Coronary artery (tissue), 2 donors: ENCODE results near the gene OPN4.

ENCODE experiments used
- DNase-seq: peaks from one replicate; pipeline ENCODE4 v3.0.0-alpha.2; 2017; ENCODE audit warnings: low spot score
- H3K27ac ChIP-seq, 2 donors: fragments of 200-600 bp; sonication (generic); one replicate each; pipeline ENCODE4 v1.5.1; 2016 to 2019
- H3K4me3 ChIP-seq: fragments of 200-600 bp; sonication (generic); 2 replicates; pipeline ENCODE4 v1.5.1; 2016; ENCODE audit warnings: mild to moderate bottlenecking, moderate library complexity
- TF ChIP-seq, protein P1 (sequence below): fragments of 200-600 bp; sonication (generic); IDR thresholded peaks from one replicate; pipeline ENCODE4 v1.5.1; 2019; ENCODE audit warnings: antibody characterized with exemption

Gene OPN4

DNA sequence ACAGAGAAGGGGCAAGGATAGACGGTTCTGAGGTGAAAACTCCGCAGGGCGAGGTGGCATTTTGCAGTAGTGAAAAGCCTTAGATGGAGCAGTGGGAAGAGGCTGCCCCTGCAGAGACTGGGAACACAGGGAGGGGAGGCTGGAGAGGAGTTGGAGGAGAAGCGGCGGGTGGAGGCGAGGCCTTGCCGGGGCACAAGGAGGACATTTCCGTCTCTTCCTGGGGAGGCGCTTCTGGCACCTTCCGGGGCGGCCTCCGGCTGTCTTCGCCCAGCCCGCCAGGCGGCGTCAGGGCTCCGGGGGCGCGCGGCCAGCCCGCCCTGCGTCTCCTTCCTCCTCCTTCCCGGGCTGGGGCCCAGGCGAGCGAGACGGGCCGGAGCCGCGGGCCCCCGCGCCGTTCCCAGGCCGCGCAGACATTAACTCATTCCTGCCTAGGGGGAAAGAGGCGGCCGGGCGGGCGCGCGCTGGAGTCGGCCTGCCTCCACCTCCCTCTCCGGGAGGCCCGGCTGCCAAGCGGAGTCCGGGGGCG is 56.7 kb downstream of the OPN4 start:
- Histone ChIP-seq H3K27ac (peak overlapping the region; percentile 93 to 96), H3K4me3 (peak overlapping the region; percentile 78)
- peak; percentile 93 for DNase-seq
- TF ChIP-seq, protein P1, sequence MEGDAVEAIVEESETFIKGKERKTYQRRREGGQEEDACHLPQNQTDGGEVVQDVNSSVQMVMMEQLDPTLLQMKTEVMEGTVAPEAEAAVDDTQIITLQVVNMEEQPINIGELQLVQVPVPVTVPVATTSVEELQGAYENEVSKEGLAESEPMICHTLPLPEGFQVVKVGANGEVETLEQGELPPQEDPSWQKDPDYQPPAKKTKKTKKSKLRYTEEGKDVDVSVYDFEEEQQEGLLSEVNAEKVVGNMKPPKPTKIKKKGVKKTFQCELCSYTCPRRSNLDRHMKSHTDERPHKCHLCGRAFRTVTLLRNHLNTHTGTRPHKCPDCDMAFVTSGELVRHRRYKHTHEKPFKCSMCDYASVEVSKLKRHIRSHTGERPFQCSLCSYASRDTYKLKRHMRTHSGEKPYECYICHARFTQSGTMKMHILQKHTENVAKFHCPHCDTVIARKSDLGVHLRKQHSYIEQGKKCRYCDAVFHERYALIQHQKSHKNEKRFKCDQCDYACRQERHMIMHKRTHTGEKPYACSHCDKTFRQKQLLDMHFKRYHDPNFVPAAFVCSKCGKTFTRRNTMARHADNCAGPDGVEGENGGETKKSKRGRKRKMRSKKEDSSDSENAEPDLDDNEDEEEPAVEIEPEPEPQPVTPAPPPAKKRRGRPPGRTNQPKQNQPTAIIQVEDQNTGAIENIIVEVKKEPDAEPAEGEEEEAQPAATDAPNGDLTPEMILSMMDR: peak; percentile 88

DNA sequence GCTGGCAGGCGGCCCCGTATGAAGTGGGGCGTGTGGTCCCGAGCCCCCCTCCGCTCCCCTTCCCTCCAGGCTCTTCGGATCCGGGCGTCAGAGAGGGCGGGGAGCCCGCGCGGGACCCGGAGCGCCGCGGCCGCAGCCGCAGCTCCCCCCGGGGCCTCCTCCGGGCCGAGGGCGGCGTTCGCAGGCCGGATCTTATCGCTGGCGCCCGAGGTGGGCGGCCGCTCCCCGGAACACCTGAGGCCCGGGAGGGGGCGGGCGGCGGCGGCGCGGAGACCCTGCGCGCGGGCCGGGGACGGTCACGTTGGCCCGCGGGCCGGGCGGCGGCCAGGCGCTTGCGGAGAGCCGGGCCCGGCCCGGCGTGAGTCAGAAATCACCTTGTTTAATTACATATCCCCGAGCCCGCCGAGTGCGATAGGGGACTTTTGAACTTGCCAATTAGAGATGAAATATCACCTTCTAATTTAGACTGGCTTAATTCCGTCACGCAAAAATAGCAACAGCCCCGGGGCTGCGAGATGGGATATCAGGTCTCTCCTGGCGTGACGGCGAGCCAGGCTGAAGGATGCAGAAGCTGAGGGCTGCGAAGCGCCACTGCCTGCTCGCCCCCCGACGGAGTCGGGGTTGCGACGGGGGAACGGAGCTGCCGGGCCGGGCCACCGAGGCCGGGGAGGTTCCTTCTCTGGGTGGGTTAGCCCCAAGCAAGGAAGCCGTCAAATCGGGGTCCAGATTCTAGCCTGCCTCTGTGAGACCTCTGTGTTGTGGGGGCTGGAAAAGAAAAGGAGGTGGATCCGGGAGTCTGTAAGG is 57.4 kb downstream of the OPN4 start:
- TF ChIP-seq, protein P1: no peak
- Histone ChIP-seq H3K4me3 (peak overlapping the region; percentile 78), H3K27ac (peak overlapping the region; percentile 93 to 96)
- DNase-seq: peak; percentile 79

DNA sequence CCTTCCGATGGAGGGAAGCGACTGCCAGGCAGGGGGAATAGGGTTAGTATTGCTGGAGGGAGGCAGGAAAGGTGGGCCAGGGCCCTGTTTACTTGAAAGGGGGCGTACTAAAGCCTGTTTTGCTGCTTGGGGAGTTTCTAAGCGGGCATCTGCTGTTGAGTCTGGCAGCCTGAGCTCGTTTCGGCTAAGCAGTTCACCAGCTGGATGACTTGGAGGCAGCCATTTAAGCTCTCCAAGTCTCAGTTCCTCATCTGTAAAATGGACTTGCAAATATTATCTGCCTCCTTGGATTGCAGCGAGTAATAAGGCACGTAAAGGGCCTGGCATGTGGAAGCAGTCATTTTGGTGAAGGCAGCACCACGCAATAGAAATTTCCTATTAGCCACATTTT is 58.0 kb downstream of the OPN4 start:
- TF ChIP-seq, protein P1: no peak
- DNase-seq: no peak
- H3K27ac ChIP-seq: peak overlapping the region; percentile 93 to 96
- peak overlapping the region; percentile 78 for H3K4me3 ChIP-seq

DNA sequence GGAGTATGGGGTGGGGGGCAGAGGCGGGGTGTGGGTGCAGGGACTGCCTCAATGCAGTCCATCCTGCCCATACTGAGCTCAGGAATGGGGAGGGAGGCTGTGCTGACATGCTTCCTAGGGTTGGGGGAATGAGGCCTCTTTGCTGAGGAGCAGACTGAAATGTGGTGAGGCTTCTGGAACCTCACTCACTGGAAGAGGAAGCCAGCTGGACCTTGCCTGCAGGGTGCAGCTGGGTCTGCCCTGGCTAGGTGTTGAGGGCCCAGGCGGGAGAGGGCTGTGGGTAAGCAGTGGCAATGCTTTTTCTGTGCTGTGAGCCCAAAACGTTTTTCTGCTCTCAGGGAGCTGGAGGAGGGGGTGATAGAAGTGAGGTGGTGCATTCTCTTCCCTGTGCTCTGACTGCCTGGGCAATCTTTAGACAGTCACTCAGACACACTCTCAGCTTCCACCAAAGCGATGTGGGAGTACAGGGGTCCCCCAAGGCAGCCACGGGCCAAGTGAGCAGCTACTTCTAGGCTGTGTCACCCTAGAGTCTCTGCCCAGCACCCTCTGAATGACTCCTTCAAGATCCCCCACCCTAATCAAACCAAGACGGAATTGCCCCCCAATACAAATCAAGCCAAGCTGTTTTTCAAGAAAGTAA is 60.9 kb downstream of the OPN4 start:
- TF ChIP-seq, protein P1: no peak
- Histone ChIP-seq H3K27ac (peak overlapping the region in 1 of 2 donors; percentile 41), H3K4me3 (no peak overlapping the region)
- DNase-seq: peak; percentile 54

DNA sequence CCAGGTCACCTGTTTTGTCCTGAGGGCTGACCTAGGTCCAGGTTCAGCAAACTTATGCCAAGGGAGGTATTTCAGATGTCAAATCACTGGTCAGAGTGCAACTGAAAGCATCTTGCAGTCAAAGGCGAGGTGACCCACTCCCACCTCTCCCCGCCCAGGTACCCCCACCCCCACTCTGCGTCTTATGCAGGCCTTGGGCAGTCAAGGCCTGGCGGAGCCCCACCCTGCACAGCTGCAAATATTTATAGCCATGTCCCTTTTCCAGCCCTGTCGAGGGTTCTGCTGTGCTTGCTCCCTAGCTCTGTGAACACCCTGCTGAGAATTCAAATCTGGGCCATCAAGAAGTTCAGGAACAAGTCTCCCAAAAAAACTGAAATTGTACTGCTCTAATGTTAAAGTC is 61.5 kb downstream of the OPN4 start:
- TF ChIP-seq, protein P1: no peak
- Histone ChIP-seq H3K4me3 (no peak overlapping the region), H3K27ac (peak overlapping the region in 1 of 2 donors; percentile 7)
- no peak for DNase-seq
